Measurements from ENCODE around the gene RACGAP1. TPM values are rescaled to one million over a fixed set of nuclear protein-coding genes. Genes with fewer than 3 reads are reported as not detected.
A peak's percentile ranks its signal among the peaks of the same experiment; 100 is the strongest.

RACGAP1 gene
- total and polyA plus RNA-seq, 2 of the 8 experiments (the other 6 are each of a cell fraction or from before 2014, with no cell fraction given) = 18.0 to 66.3 TPM

- TF ChIP-seq USF2 (IDR thresholded peaks at IDR 0.05; ENCODE audit: low read length) = no peak
- no peak for TF ChIP-seq BACH1 (IDR thresholded peaks at IDR 0.05; ENCODE audit: low read length)
- no peak; a peak in 1 of 4 replicates for TF ChIP-seq SIN3A (conservative IDR thresholded peaks at IDR 0.05 in 1 of 2, IDR thresholded peaks at IDR 0.05 in 1 of 2; ENCODE audit: low read depth in 1 of 2, low read length in 2 of 2)
- peak; percentile 57 for TF ChIP-seq SAP30 (IDR thresholded peaks at IDR 0.05; ENCODE audit: insufficient read depth, insufficient replicate concordance, low read length)
- TF ChIP-seq JUND (IDR thresholded peaks at IDR 0.05; ENCODE audit: low read length) = no peak
- TF ChIP-seq NRF1 (IDR thresholded peaks at IDR 0.05; ENCODE audit: low read depth, low read length) = peak; percentile 17; the same call in 1 of the 2 replicates
- no peak for TF ChIP-seq RAD21 (IDR thresholded peaks at IDR 0.05 in 1 of 2, conservative IDR thresholded peaks at IDR 0.05 in 1 of 2; ENCODE audit: low read depth in 2 of 2, low read length in 2 of 2)
- no peak for TF ChIP-seq ZNF274 (IDR thresholded peaks at IDR 0.05; ENCODE audit: borderline replicate concordance, extremely low read depth, low read length)
- no peak for TF ChIP-seq SRF (IDR thresholded peaks at IDR 0.05; ENCODE audit: low read depth, low read length)
- TF ChIP-seq KDM5A (IDR thresholded peaks at IDR 0.05; ENCODE audit: low read length) = no peak
- no peak for TF ChIP-seq EGR1 (IDR thresholded peaks at IDR 0.05; ENCODE audit: borderline replicate concordance, low read depth, low read length)
Measured at GRCh38 chr12:50057000-50057841, 31.9 kb upstream of the RACGAP1 start, which contains the start of gene ASIC1 (continued).
